Liver (tissue), 9 donors: Measurements from ENCODE around the gene PJVK. TPM values are rescaled to one million over a fixed set of nuclear protein-coding genes. Genes with fewer than 3 reads are reported as not detected.

Source experiments
- DNase-seq: peaks from one replicate; pipeline ENCODE4 v3.0.0-alpha.2; 2017; ENCODE audit warnings: low spot score
- H3K27ac ChIP-seq, 2 donors: one replicate each; pipeline ENCODE4 v1.7.0; 2013; ENCODE audit warnings: inconsistent platforms in 2 of 2, low read length in 2 of 2, control low read depth in 1 of 2, low read depth in 1 of 2, mild to moderate bottlenecking in 1 of 2
- H3K27me3 ChIP-seq, 4 donors: one replicate each; pipeline versions ENCODE4 v1.6.1 to v1.7.0; 2013; ENCODE audit warnings: low read length in 3 of 4, inconsistent platforms in 1 of 4, mild to moderate bottlenecking in 1 of 4, moderate library complexity in 1 of 4; ENCODE audit not compliant: control insufficient read depth in 4 of 4, insufficient read depth in 4 of 4
- H3K36me3 ChIP-seq, 4 donors: one replicate each; pipeline versions ENCODE4 v1.6.1 to v1.7.0; 2013; ENCODE audit warnings: low read length in 3 of 4, mild to moderate bottlenecking in 3 of 4, low read depth in 1 of 4, moderate library complexity in 1 of 4; ENCODE audit not compliant: control insufficient read depth in 4 of 4, insufficient read depth in 3 of 4
- H3K4me1 ChIP-seq, 4 donors: one replicate each; pipeline versions ENCODE4 v1.6.1 to v1.7.0; 2013; ENCODE audit warnings: low read length in 3 of 4, mild to moderate bottlenecking in 3 of 4, moderate library complexity in 1 of 4; ENCODE audit not compliant: control insufficient read depth in 4 of 4, insufficient read depth in 4 of 4
- H3K4me3 ChIP-seq, 3 donors: one replicate each; pipeline versions ENCODE4 v1.6.1 to v1.7.0; 2013; ENCODE audit warnings: low read length in 3 of 3, control low read depth in 1 of 3, low read depth in 1 of 3, mild to moderate bottlenecking in 1 of 3
- H3K9ac ChIP-seq, 2 donors: one replicate each; pipeline ENCODE4 v1.7.0; 2013; ENCODE audit warnings: low read length in 2 of 2, mild to moderate bottlenecking in 2 of 2, moderate library complexity in 2 of 2, control low read depth in 1 of 2, low read depth in 1 of 2
- H3K9me3 ChIP-seq, 4 donors: one replicate each; pipeline versions ENCODE4 v1.6.1 to v1.7.0; 2013; ENCODE audit warnings: low read length in 3 of 4; ENCODE audit not compliant: control insufficient read depth in 4 of 4
- EGR1 ChIP-seq, 2 donors: IDR thresholded peaks; 2 replicates each; pipeline ENCODE4 v1.6.1; 2016 to 2018; ENCODE audit warnings: antibody characterized with exemption in 2 of 2, low read depth in 2 of 2
- FOXA1 ChIP-seq: IDR thresholded peaks from 2 replicates; pipeline ENCODE4 v1.6.1; 2016; ENCODE audit warnings: antibody characterized with exemption
- FOXA2 ChIP-seq: IDR thresholded peaks from 2 replicates; pipeline ENCODE4 v1.6.1; 2016; ENCODE audit warnings: antibody characterized with exemption
- GABPA ChIP-seq, 2 donors: IDR thresholded peaks in 1 of 2; conservative IDR thresholded peaks in 1 of 2; 2 replicates each; pipeline ENCODE4 v1.6.1; 2016; ENCODE audit warnings: antibody characterized with exemption in 2 of 2, mild to moderate bottlenecking in 1 of 2, moderate library complexity in 1 of 2
- HNF4A ChIP-seq, 2 donors: conservative IDR thresholded peaks; 2 replicates each; pipeline ENCODE4 v1.6.1; 2016; ENCODE audit warnings: antibody characterized with exemption in 2 of 2, mild to moderate bottlenecking in 2 of 2
- HNF4G ChIP-seq: IDR thresholded peaks from 2 replicates; pipeline ENCODE4 v1.6.1; 2016; ENCODE audit warnings: antibody characterized with exemption
- JUND ChIP-seq, 2 donors: IDR thresholded peaks; 2 replicates each; pipeline ENCODE4 v1.6.1; 2016; ENCODE audit warnings: antibody characterized with exemption in 2 of 2
- NR2F2 ChIP-seq: IDR thresholded peaks from 2 replicates; pipeline ENCODE4 v1.6.1; 2016; ENCODE audit warnings: antibody characterized with exemption
- RAD21 ChIP-seq, 2 donors: IDR thresholded peaks; 2 replicates each; pipeline ENCODE4 v1.6.1; 2016; ENCODE audit warnings: antibody characterized with exemption in 2 of 2, mild to moderate bottlenecking in 2 of 2
- RXRA ChIP-seq, 2 donors: IDR thresholded peaks; 2 replicates each; pipeline ENCODE4 v1.6.1; 2017 to 2018; ENCODE audit warnings: antibody characterized with exemption in 2 of 2, mild to moderate bottlenecking in 1 of 2
- SP1 ChIP-seq: IDR thresholded peaks from 2 replicates; pipeline ENCODE4 v1.6.1; 2018; ENCODE audit warnings: antibody characterized with exemption, mild to moderate bottlenecking
- TAF1 ChIP-seq: conservative IDR thresholded peaks from 2 replicates; pipeline ENCODE4 v1.6.1; 2016; ENCODE audit warnings: antibody characterized with exemption, mild to moderate bottlenecking
- YY1 ChIP-seq: IDR thresholded peaks from 2 replicates; pipeline ENCODE4 v1.6.1; 2016; ENCODE audit warnings: antibody characterized with exemption, mild to moderate bottlenecking
- WGBS: extraction: QIAGEN DNeasy Blood & Tissue Kit; methylation state at CpG from one replicate; pipeline ENCODE4 v1.1.7; 2013; 5-methylcytosine and 5-hydroxymethylcytosine counted together
- polyA plus RNA-seq, 2 donors: library from polyadenylated mRNA; stranded (reverse) in 1 of 2; unstranded in 1 of 2; fragments of 200-250 nt in 1 of 2; fragments of >200 nt in 1 of 2; fragmentation: Nextera tagmentation in 1 of 2; extraction: Ambion mirVana in 1 of 2; gene quantifications; one replicate each; pipeline versions ENCODE4 v1.2.1 to v1.2.3, GENCODE V29; 2013 to 2015
- total RNA-seq, 2 donors: library from RNA; depleted of rRNA; stranded (reverse); fragments of >200 nt; gene quantifications; one replicate each; pipeline ENCODE4 v1.2.3, GENCODE V29; 2014
- TF ChIP-seq, protein P1 (sequence below): IDR thresholded peaks from 2 replicates; pipeline ENCODE4 v1.6.1; 2016; ENCODE audit warnings: antibody characterized with exemption
- TF ChIP-seq, protein P2 (sequence below): IDR thresholded peaks from 2 replicates; pipeline ENCODE4 v1.6.1; 2016; ENCODE audit warnings: antibody characterized with exemption
- TF ChIP-seq, protein P3 (sequence below): IDR thresholded peaks from 2 replicates; pipeline ENCODE4 v1.6.1; 2016; ENCODE audit warnings: antibody characterized with exemption, mild to moderate bottlenecking
- TF ChIP-seq, protein P4 (sequence below): fragments of 150-350 bp; IDR thresholded peaks from 2 replicates; pipeline ENCODE4 v1.5.1; 2017; ENCODE audit warnings: improper control_type of control experiment, low read depth, low read length; ENCODE audit not compliant: missing input control
- TF ChIP-seq, protein P5 (sequence below): IDR thresholded peaks from 2 replicates; pipeline ENCODE4 v1.6.1; 2016; ENCODE audit warnings: antibody characterized with exemption
- donor health status: healthy.
- donor health status: healthy.
- donor health status: healthy.
- donor health status: healthy.
- donor health status: healthy.

Gene PJVK
- total and polyA plus RNA-seq, 4 donors = 0.48 to 2.3 (median 1.4) TPM

DNA sequence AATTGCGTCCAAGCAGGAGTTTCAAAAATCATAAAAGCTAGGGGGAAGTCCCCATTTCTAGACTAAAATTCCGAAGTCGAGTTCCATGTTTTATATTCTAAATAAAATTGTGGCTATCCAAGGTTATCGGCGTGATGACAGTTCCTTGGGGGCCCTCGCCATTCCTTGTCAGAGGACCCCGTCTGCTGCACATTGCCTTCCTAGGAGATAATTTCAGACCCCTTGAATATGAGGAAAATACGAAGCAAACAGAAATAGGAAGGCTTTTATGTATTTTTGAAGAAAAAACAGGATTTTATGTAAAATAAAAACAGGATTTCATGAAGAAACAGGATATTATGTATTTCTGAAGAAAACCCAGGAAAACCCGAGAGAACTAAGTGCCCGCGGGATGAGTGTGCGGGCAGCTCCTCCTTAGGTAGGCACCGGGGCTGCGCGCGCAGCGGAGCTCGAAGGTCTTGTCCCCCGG, 28.6 kb downstream of the PJVK start:
- Histone ChIP-seq H3K36me3 (no peaks in the 10 kb centered on the region), H3K27me3 (no peaks in the 10 kb centered on the region), H3K9ac (peak overlapping the region; percentile 31 to 70), H3K4me3 (peak overlapping the region in 2 of 3 donors; percentile 41 to 75), H3K9me3 (no peaks in the 10 kb centered on the region), H3K27ac (peak overlapping the region; percentile 84 to 93), H3K4me1 (peaks cover 9 to 55% (median 32%) of the 10 kb centered on the region in 4 donors)
- no peak for TF ChIP-seq JUND (IDR thresholded peaks at IDR 0.05)
- no peak for TF ChIP-seq RXRA (IDR thresholded peaks at IDR 0.05)
- DNase-seq = no peak
- 28% methylated on average over 19 of the region's 19 CpGs for WGBS

DNA sequence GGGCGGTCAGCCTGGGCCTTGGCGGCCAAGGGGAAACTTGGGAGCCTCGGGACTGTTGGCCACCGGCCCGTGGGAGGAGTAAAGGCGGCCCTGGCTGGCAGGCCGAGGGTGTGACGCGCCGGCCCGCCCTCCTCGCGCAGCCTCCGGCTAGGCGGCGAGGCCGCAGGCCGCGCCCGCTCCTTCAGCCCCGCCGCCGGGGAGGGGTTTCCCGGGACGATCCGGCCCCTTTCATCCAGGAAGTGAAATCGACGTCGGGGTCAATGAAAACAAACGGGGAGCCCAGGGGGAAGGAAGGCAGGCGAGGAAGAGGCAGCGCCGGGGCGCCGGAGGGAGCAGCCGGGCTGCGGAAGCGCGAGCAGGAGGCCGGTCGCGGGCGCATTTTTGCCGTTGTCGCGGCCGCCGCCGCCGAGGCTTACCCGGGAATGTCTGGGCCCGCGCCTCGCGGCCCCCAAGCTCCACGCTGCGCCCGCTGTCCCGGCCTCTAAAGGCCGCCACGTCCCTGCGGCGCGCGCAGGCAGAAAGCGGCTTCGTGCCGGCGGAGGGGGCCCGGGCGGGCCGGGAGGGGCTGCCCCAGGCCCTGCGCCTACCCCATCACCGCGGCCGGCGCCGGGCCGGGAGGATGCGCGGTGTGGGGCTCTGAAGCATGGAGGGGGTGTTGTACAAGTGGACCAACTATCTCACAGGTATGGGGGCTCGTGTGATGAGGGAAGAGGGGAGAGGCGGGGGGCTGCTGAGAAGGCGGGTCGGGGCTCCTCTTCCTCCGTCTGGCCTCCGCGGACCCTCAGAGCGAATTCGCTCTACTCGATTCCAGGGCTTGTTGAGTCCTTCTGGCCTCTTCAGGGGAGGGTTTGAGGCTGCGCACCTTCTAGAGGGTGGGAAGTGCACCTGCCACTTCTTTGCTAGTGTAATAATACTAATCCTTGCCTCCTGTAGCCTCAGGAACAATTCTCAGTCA, 29.3 kb downstream of the PJVK start, which contains the start of gene PLEKHA3:
PLEKHA3 (plus strand) TSS at position 231 of the 955 bp plus-strand sequence; CDS start at position 644, 413 bp downstream.
- peak; percentile 88 for DNase-seq
- TF ChIP-seq HNF4G (no peak), YY1 (peak; percentile 64), RXRA (IDR thresholded peaks at IDR 0.05) (no peak), SP1 (peak; percentile 35), RAD21 (IDR thresholded peaks at IDR 0.05) (peak in 1 of 2 donors; percentile 31), JUND (IDR thresholded peaks at IDR 0.05) (no peak), EGR1 (IDR thresholded peaks at IDR 0.05; ENCODE audit: low read depth in 2 of 2) (no peak), FOXA1 (no peak), TAF1 (no peak), GABPA (IDR thresholded peaks at IDR 0.05 in 1 of 2, conservative IDR thresholded peaks at IDR 0.05 in 1 of 2) (peak in 1 of 2 donors; percentile 66), FOXA2 (no peak), NR2F2 (peak; percentile 20), HNF4A (conservative IDR thresholded peaks at IDR 0.05) (peak in 1 of 2 donors; percentile 51)
- TF ChIP-seq, protein P1, sequence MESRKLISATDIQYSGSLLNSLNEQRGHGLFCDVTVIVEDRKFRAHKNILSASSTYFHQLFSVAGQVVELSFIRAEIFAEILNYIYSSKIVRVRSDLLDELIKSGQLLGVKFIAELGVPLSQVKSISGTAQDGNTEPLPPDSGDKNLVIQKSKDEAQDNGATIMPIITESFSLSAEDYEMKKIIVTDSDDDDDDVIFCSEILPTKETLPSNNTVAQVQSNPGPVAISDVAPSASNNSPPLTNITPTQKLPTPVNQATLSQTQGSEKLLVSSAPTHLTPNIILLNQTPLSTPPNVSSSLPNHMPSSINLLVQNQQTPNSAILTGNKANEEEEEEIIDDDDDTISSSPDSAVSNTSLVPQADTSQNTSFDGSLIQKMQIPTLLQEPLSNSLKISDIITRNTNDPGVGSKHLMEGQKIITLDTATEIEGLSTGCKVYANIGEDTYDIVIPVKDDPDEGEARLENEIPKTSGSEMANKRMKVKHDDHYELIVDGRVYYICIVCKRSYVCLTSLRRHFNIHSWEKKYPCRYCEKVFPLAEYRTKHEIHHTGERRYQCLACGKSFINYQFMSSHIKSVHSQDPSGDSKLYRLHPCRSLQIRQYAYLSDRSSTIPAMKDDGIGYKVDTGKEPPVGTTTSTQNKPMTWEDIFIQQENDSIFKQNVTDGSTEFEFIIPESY = no peak
- TF ChIP-seq, protein P2, sequence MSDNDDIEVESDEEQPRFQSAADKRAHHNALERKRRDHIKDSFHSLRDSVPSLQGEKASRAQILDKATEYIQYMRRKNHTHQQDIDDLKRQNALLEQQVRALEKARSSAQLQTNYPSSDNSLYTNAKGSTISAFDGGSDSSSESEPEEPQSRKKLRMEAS = no peak
- TF ChIP-seq, protein P3, sequence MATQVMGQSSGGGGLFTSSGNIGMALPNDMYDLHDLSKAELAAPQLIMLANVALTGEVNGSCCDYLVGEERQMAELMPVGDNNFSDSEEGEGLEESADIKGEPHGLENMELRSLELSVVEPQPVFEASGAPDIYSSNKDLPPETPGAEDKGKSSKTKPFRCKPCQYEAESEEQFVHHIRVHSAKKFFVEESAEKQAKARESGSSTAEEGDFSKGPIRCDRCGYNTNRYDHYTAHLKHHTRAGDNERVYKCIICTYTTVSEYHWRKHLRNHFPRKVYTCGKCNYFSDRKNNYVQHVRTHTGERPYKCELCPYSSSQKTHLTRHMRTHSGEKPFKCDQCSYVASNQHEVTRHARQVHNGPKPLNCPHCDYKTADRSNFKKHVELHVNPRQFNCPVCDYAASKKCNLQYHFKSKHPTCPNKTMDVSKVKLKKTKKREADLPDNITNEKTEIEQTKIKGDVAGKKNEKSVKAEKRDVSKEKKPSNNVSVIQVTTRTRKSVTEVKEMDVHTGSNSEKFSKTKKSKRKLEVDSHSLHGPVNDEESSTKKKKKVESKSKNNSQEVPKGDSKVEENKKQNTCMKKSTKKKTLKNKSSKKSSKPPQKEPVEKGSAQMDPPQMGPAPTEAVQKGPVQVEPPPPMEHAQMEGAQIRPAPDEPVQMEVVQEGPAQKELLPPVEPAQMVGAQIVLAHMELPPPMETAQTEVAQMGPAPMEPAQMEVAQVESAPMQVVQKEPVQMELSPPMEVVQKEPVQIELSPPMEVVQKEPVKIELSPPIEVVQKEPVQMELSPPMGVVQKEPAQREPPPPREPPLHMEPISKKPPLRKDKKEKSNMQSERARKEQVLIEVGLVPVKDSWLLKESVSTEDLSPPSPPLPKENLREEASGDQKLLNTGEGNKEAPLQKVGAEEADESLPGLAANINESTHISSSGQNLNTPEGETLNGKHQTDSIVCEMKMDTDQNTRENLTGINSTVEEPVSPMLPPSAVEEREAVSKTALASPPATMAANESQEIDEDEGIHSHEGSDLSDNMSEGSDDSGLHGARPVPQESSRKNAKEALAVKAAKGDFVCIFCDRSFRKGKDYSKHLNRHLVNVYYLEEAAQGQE = peak; percentile 71
- TF ChIP-seq, protein P4, sequence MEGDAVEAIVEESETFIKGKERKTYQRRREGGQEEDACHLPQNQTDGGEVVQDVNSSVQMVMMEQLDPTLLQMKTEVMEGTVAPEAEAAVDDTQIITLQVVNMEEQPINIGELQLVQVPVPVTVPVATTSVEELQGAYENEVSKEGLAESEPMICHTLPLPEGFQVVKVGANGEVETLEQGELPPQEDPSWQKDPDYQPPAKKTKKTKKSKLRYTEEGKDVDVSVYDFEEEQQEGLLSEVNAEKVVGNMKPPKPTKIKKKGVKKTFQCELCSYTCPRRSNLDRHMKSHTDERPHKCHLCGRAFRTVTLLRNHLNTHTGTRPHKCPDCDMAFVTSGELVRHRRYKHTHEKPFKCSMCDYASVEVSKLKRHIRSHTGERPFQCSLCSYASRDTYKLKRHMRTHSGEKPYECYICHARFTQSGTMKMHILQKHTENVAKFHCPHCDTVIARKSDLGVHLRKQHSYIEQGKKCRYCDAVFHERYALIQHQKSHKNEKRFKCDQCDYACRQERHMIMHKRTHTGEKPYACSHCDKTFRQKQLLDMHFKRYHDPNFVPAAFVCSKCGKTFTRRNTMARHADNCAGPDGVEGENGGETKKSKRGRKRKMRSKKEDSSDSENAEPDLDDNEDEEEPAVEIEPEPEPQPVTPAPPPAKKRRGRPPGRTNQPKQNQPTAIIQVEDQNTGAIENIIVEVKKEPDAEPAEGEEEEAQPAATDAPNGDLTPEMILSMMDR = no peak
- TF ChIP-seq, protein P5, sequence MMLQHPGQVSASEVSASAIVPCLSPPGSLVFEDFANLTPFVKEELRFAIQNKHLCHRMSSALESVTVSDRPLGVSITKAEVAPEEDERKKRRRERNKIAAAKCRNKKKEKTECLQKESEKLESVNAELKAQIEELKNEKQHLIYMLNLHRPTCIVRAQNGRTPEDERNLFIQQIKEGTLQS = no peak
- Histone ChIP-seq H3K27me3 (no peaks in the 10 kb centered on the region), H3K27ac (peak within 1 kb of the TSS; percentile 93 to 96), H3K4me3 (peak within 1 kb of the TSS; percentile 70 to 92 (median 75)), H3K9me3 (no peaks in the 10 kb centered on the region), H3K36me3 (peaks cover 0 to 1% (median 0%) of the 10 kb centered on the region in 4 donors), H3K9ac (peak within 1 kb of the TSS; percentile 66 to 80), H3K4me1 (peaks cover 9 to 60% (median 35%) of the 10 kb centered on the region in 4 donors)
- WGBS = under 1% methylated on average over 92 of the region's 92 CpGs
